ENCODE measurements around the gene COL1A2.

The COL1A2 gene

DNA sequence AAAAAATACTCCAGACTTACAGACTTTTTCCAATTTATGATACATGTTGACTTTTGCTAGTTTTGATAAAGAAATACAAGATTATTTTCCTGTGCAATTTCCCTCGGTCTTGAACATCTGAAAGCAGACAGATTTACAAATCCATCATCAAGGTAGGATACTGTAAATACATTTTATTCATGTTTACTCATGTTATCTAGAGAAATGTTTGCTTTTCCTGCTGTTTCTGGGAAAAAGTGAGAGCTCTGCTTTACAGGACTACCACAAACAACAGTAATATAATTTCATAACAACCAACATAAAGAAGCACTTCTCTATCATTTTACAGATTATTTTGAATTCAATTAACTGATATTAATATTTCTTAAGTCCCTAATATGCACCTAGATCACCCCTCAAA, 83.2 kb downstream of the COL1A2 start:
- no peaks in the 10 kb centered on the region for H3K27me3 ChIP-seq (replicated peaks)
- no peak overlapping the region for H3K4me3 ChIP-seq (ENCODE audit: low read depth, low read length)
- no peak overlapping the region for H3K27ac ChIP-seq
- in situ Hi-C loops (cut with HindIII; ENCODE audit: low pct_ligation_motif_present, low sequenced_read_pairs): no loop called here
- DNase-seq: no peak
- TF ChIP-seq, protein P1, sequence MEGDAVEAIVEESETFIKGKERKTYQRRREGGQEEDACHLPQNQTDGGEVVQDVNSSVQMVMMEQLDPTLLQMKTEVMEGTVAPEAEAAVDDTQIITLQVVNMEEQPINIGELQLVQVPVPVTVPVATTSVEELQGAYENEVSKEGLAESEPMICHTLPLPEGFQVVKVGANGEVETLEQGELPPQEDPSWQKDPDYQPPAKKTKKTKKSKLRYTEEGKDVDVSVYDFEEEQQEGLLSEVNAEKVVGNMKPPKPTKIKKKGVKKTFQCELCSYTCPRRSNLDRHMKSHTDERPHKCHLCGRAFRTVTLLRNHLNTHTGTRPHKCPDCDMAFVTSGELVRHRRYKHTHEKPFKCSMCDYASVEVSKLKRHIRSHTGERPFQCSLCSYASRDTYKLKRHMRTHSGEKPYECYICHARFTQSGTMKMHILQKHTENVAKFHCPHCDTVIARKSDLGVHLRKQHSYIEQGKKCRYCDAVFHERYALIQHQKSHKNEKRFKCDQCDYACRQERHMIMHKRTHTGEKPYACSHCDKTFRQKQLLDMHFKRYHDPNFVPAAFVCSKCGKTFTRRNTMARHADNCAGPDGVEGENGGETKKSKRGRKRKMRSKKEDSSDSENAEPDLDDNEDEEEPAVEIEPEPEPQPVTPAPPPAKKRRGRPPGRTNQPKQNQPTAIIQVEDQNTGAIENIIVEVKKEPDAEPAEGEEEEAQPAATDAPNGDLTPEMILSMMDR (IDR thresholded peaks at IDR 0.05; ENCODE audit: low read depth, low read length, missing control alignments): no peak
- H3K36me3 ChIP-seq (replicated peaks): no peaks in the 10 kb centered on the region

DNA sequence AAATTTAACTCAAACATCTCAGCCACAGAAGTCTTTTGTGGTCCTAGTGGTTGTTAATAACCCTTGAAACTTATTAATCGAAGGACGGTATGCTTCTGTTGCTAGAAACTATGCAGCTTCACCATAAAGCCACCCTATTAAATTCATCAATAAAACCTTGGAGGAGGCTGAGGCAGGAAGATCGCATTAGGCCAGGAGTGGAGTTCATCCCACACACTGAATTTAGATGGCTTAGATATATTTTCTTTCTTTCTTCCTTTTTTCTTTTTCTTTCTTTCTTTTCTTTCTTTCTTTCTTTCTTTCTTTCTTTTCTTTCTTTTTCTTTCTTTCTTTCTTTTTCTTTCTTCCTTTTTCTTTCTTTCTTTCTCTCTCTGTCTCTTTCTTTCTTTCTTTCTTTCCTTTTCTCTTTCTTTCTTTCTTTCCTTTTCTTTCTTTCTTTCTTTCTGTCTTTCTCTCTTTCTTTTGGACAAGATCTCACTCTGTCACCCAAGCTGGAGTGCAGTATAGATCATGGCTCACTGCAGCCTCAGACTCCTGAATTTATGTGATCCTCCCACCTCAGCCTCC, 84.0 kb downstream of the COL1A2 start:
- in situ Hi-C loops (cut with HindIII; ENCODE audit: low pct_ligation_motif_present, low sequenced_read_pairs): no loop called here
- H3K36me3 ChIP-seq (replicated peaks): no peaks in the 10 kb centered on the region
- H3K4me3 ChIP-seq (ENCODE audit: low read depth, low read length): no peak overlapping the region
- TF ChIP-seq, protein P1 (IDR thresholded peaks at IDR 0.05; ENCODE audit: low read depth, low read length, missing control alignments): no peak
- no peaks in the 10 kb centered on the region for H3K27me3 ChIP-seq (replicated peaks)
- no peak for DNase-seq
- H3K27ac ChIP-seq: no peak overlapping the region

All from brain microvascular endothelial cell (primary cell).